ENCODE results near the gene ABRACL.

Gene ABRACL

GRCh38 chr6:139055709-139056108, 27.2 kb downstream of the ABRACL start:
- TF ChIP-seq POLR2AphosphoS5 (IDR thresholded peaks at IDR 0.05; ENCODE audit: low read depth) = no peak

GRCh38 chr6:139058029-139058428, 29.5 kb downstream of the ABRACL start:
- H3K27ac ChIP-seq (replicated peaks) = no peak overlapping the region
- TF ChIP-seq POLR2AphosphoS5 (IDR thresholded peaks at IDR 0.05; ENCODE audit: low read depth) (no peak), GABPA (IDR thresholded peaks at IDR 0.05; ENCODE audit: low read depth) (no peak), SPI1 (IDR thresholded peaks at IDR 0.05; ENCODE audit: borderline replicate concordance, low read depth) (no peak), REST (IDR thresholded peaks at IDR 0.05; ENCODE audit: insufficient replicate concordance, low read depth) (no peak), CTCF (IDR thresholded peaks at IDR 0.05; ENCODE audit: insufficient read depth, low read length) (no peak)
- no peak for DNase-seq (ENCODE audit: low read depth in 1 of 2, low spot score in 1 of 2)
- H3K4me3 ChIP-seq (replicated peaks; ENCODE audit: insufficient read depth, low read length) = no peak overlapping the region
- H3K27me3 ChIP-seq (ENCODE audit: insufficient read depth, poor library complexity, severe bottlenecking) = no peaks in the 10 kb centered on the region

More at GRCh38 chr6:139055709-139056108, 27.2 kb downstream of the ABRACL start:
- Histone ChIP-seq H3K27me3 (ENCODE audit: insufficient read depth, poor library complexity, severe bottlenecking) (no peaks in the 10 kb centered on the region), H3K27ac (replicated peaks) (no peak overlapping the region), H3K4me3 (replicated peaks; ENCODE audit: insufficient read depth, low read length) (no peak overlapping the region)
- DNase-seq (ENCODE audit: low read depth in 1 of 2, low spot score in 1 of 2) = no peak

- H3K27ac ChIP-seq (replicated peaks) = no peak overlapping the region
- no peaks in the 10 kb centered on the region for H3K27me3 ChIP-seq (ENCODE audit: insufficient read depth, poor library complexity, severe bottlenecking)
- DNase-seq (ENCODE audit: low read depth in 1 of 2, low spot score in 1 of 2) = peak in 1 of 2 experiments; percentile 34
- TF ChIP-seq CTCF (IDR thresholded peaks at IDR 0.05; ENCODE audit: insufficient read depth, low read length) (no peak), POLR2AphosphoS5 (IDR thresholded peaks at IDR 0.05; ENCODE audit: low read depth) (no peak), SPI1 (IDR thresholded peaks at IDR 0.05; ENCODE audit: borderline replicate concordance, low read depth) (no peak), REST (IDR thresholded peaks at IDR 0.05; ENCODE audit: insufficient replicate concordance, low read depth) (no peak), GABPA (IDR thresholded peaks at IDR 0.05; ENCODE audit: low read depth) (no peak)
- H3K4me3 ChIP-seq (replicated peaks; ENCODE audit: insufficient read depth, low read length) = no peak overlapping the region
These were observed 31.8 kb downstream of the ABRACL start for GRCh38 chr6:139060332-139060731.

- H3K4me3 ChIP-seq (replicated peaks; ENCODE audit: insufficient read depth, low read length) = no peak overlapping the region
- H3K27me3 ChIP-seq (ENCODE audit: insufficient read depth, poor library complexity, severe bottlenecking) = no peaks in the 10 kb centered on the region
- no peak for DNase-seq (ENCODE audit: low read depth in 1 of 2, low spot score in 1 of 2)
- TF ChIP-seq CTCF (IDR thresholded peaks at IDR 0.05; ENCODE audit: insufficient read depth, low read length) = no peak
- TF ChIP-seq SPI1 (IDR thresholded peaks at IDR 0.05; ENCODE audit: borderline replicate concordance, low read depth) = no peak
- no peak for TF ChIP-seq POLR2AphosphoS5 (IDR thresholded peaks at IDR 0.05; ENCODE audit: low read depth)
- no peak for TF ChIP-seq REST (IDR thresholded peaks at IDR 0.05; ENCODE audit: insufficient replicate concordance, low read depth)
- TF ChIP-seq GABPA (IDR thresholded peaks at IDR 0.05; ENCODE audit: low read depth) = no peak
- H3K27ac ChIP-seq (replicated peaks) = no peak overlapping the region
These were observed 34.5 kb downstream of the ABRACL start for GRCh38 chr6:139062932-139063646.
